ENCODE data around the gene TCF7L1. TPM values are rescaled to one million over a fixed set of nuclear protein-coding genes. Genes with fewer than 3 reads are reported as not detected.
A peak's percentile ranks its signal among the peaks of the same experiment; 100 is the strongest.

The TCF7L1 gene
- total and polyA plus RNA-seq, 2 of the 13 experiments (the other 11 are each of a cell fraction or from before 2014, with no cell fraction given): 0.04 to 0.15 TPM

GRCh38 chr2:85355073-85355410 is 221.8 kb downstream of the TCF7L1 start (continued):
- TF ChIP-seq ZNF710 (CRISPR knock-in tag; IDR thresholded peaks at IDR 0.05; ENCODE audit: borderline replicate concordance): no peak
- TF ChIP-seq ZFP90 (CRISPR knock-in tag; IDR thresholded peaks at IDR 0.05; ENCODE audit: borderline replicate concordance): 0 out of 2 replicates have a peak, but pooled peaks have one; percentile 20
- TF ChIP-seq SMYD3 (CRISPR knock-in tag; IDR thresholded peaks at IDR 0.05): 0 out of 2 replicates have a peak, but pooled peaks have one; percentile 2
- no peak for TF ChIP-seq NCOA5 (CRISPR knock-in tag; IDR thresholded peaks at IDR 0.05)
- no peak for TF ChIP-seq ZSCAN30 (CRISPR knock-in tag; IDR thresholded peaks at IDR 0.05)
- no peak for TF ChIP-seq ZNF121 (CRISPR knock-in tag; IDR thresholded peaks at IDR 0.05)
- no peak for TF ChIP-seq HOXA7 (CRISPR knock-in tag; IDR thresholded peaks at IDR 0.05)
- 0 out of 2 replicates have a peak, but pooled peaks have one; percentile 1 for TF ChIP-seq ZNF552 (CRISPR knock-in tag; IDR thresholded peaks at IDR 0.05; ENCODE audit: borderline replicate concordance)

- no peak overlapping the region for H2AFZ ChIP-seq (ENCODE audit: low read length)
- CTCF ChIA-PET (ENCODE audit: low intra/inter-chr PET ratio, low total read pairs): no interaction called here
- intact Hi-C loops (cut with micrococcal nuclease; ENCODE audit: unreplicated experiment) (no loop called here), in situ Hi-C loops (cut with HindIII; ENCODE audit: extremely low pct_ligation_motif_present, low pct_unique_long_range_greater_than_20kb) (no loop called here)
- H3K4me3 ChIP-seq (replicated peaks in 1 of 3; ENCODE audit: insufficient read depth in 1 of 3, low read depth in 2 of 3, low read length in 3 of 3): peak overlapping the region; percentile 89 to 93 (median 91)
- H3K27ac ChIP-seq (ENCODE audit: extremely low read length, insufficient read depth, low read length): no peak overlapping the region
- peaks cover 35% of the 10 kb centered on the region for H3K79me2 ChIP-seq (ENCODE audit: insufficient read depth, low read length)
- peak overlapping the region; percentile 80 for H3K4me2 ChIP-seq (ENCODE audit: low read depth, low read length)
- ATAC-seq (no peak), DNase-seq (ENCODE audit: low spot score) (no peak), FAIRE-seq (no peak)
- H3K27me3 ChIP-seq (ENCODE audit: control insufficient read depth in 1 of 2, insufficient read depth in 2 of 2, low read length in 2 of 2): no peaks in the 10 kb centered on the region; a peak in 1 of 5 replicates
- peak overlapping the region; percentile 89 for H3K9ac ChIP-seq (ENCODE audit: insufficient read depth, low read depth, low read length)
- POLR2A ChIA-PET: interaction anchor here (1.0 to 8.5 kb wide), 11 partner anchors 9 to 241 kb away, joined by 3 to 142 read pairs (median 21); partner anchors contain the start of genes MAT2A, SH2D6 and TGOLN2
- peaks cover 9 to 16% of the 10 kb centered on the region in 2 experiments for H3K36me3 ChIP-seq (replicated peaks in 1 of 2; ENCODE audit: control insufficient read depth in 1 of 2, insufficient read depth in 2 of 2, low read length in 2 of 2)
- 67% methylated on average over 3 of the region's 3 CpGs for WGBS (ENCODE audit: low lambda C conversion rate)
- peaks cover 33% of the 10 kb centered on the region for H3K4me1 ChIP-seq (ENCODE audit: insufficient read depth, low read length)
- no TSS peak for BruUV-seq (replicated peaks)
- H3K9me3 ChIP-seq (ENCODE audit: low read length): no peaks in the 10 kb centered on the region
- no peaks in the 10 kb centered on the region for H4K20me1 ChIP-seq (ENCODE audit: insufficient read depth, low read length)
- TF ChIP-seq MED1 (CRISPR knock-in tag; IDR thresholded peaks at IDR 0.05) (no peak), BCL3 (CRISPR knock-in tag; IDR thresholded peaks at IDR 0.05) (no peak), AGO1 (IDR thresholded peaks at IDR 0.05; ENCODE audit: low read depth, low read length, poor library complexity, severe bottlenecking) (no peak), YY1 (IDR thresholded peaks at IDR 0.05; ENCODE audit: insufficient read depth, insufficient replicate concordance, low read depth, low read length) (peak; percentile 14), TEAD2 (CRISPR knock-in tag; IDR thresholded peaks at IDR 0.05) (no peak), ATAD3A (CRISPR knock-in tag; IDR thresholded peaks at IDR 0.05) (no peak), ZNF230 (CRISPR knock-in tag; IDR thresholded peaks at IDR 0.05) (no peak), ZNF512B (CRISPR knock-in tag; IDR thresholded peaks at IDR 0.05; ENCODE audit: borderline replicate concordance) (no peak)
Observed at GRCh38 chr2:85355521-85355920, 222.3 kb downstream of the TCF7L1 start.

Measured in HepG2 (cell line).